D341Med (cell line): ENCODE results near the gene PDE10A.
A peak's percentile ranks its signal among the peaks of the same experiment; 100 is the strongest.

Source experiments
- DNase-seq: peaks from one replicate; pipeline ENCODE4 v3.0.0; 2012; ENCODE audit warnings: low spot score

PDE10A gene

DNA sequence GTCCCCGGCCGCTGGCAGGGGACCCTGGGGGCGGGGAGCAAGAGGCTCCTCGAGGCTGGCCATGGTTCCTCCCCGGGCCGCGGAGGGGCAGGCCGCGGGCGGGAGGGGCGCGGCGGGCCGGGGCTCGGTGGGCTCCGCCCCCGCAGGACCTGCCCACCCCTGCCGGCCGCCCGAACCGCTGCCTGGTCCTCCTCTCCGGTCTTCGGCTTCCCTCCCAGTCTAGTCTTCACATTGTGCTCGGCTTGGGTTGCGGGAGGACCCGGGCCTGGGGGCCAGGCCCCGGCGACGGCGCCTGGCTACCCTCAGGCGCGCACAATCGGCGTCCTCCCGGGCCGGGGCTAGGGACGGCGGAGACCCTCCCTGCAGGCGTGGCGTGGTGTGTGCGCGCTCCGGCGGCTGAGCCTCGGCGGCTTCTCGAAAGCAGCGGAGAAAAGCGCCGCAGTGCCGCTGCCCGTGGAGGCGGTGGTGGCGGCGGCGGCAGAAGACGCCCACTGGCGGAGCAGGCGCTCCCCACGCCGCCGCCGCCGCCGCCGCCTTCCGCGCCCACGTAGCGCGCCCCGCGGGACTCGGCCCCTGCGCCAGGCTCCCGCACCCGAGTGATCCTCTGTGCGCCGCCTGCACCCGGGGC lies at the start of gene PDE10A:
PDE10A (minus strand) TSS at position 493 of the 628 bp plus-strand sequence; CDS start at position 63, 430 bp downstream.
- DNase-seq = peak; percentile 71

DNA sequence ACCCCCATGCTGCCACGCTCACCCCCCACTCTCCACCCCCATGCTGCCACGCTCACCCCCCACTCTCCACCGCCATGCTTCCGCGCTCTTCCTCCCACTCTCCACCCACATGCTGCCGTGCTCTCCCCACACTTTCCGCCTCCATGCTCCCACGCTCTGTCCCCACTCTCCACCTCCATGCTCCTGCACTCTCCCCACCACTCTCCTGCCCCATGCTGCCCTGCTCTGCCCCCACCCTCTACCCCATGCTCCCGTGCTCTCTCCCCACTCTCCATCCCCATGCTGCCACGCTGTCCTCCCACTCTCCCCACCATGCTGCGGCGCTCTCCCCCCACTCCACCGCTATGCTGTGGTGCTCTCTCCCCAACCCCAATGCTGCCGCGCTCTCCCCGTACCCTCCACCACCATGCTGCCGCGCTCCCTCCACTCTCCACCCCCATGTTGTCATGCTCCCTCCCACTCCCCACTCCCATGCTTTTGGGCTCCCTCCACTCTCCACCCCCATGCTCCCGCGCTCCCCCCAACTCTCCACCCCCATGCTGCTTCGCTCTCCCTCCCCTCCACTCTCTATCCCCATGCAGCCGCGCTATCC lies 46.0 kb upstream of the PDE10A start:
- DNase-seq = no peak

DNA sequence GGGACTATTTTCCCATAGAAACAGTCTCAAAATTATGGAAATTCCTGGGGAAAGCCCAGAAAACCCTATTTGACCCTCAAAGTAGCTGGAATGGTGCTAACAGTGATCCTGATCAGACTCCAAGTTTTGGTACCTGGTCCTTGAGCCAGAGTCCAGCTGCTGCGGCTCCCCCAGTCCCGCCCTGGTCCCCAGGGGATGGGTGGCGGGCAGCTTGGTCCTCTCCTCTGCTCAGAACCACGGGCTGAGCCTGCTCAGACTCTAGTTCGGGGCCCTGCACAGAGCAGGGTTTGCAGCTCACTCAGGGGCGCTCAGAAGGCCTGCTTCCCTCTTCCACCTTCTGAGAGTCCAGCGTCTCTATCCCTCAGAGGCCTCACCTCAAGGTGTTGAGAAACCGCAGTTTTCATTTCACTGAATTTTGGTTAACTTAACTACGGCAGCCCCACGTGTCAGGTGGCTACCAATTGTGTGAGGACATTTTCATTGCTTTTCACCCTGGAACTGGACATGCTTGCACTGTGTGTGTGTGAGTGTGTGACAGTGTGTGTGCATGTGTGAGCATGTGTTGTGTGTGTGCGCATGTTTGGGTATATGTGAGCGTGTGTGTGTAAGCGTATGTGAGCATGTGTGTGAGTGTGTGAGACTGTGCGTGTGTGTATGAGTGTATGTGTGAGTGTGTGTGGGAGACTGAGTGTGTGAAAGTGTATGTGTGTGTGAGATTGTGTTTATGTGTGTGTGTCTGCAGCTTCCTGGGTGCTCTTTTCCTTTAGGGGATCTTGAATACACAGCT lies 44.2 kb upstream of the PDE10A start:
- DNase-seq = no peak

DNA sequence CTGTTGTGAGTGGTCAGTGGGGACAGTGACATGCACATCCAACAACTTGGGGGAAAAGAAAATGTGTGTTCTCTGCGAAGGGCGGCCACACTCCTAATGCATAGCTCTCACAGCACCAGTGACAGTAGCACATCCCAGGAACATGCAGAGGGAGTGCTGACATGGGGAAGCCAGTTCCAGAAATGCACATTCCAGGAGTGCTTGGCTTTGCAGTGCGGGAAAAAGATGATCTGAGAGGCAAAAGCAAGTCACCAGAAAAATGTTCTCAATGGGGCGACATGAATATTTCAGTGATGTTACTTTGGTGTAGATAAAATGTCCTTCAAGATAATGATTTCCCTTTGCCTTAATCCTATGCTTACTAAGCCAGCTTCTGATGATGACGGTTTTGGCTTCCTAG lies 42.9 kb upstream of the PDE10A start:
- DNase-seq = no peak

GRCh38 chr6:165704045-165704748 lies 41.2 kb upstream of the PDE10A start:
- DNase-seq = no peak

GRCh38 chr6:165702669-165703068 lies 39.6 kb upstream of the PDE10A start:
- no peak for DNase-seq

DNA sequence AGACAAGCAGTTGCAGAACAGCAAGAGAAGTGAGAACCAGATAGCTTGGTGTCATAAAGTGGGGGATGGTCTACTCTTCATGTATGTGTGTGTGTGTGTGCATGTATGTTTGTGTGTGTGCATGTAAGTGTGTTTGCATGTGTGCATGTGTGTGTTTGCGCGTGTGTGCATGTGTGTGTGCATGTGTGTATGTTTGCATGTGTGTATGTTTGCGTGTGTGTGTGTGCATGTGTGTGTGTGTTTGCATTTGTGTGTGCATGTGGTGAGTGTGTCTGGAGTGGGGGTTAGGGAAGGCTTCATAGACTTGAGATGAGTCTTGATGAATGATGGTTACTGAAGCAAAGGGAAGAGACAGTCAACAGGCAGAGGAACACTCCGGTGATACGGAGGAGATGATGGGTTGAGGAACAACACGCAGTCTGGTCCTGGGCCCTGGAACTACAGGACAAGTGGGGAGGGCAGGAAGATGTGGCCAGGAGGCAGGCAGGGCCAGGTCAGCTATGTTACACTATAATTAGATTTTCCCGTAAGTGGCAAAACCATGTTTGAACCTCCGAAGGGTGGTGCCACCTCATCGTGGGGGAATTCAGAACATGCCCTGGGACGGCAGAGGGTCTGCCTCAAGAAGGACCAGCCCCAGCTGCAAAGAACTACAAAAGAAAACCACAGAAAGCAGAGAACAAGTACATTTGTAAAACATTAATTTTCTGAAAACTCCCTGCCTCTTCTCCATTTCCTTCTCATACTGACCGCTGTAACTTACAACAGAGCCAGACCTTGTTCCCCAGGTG lies 38.7 kb upstream of the PDE10A start:
- DNase-seq = no peak

GRCh38 chr6:165701005-165701404 lies 38.0 kb upstream of the PDE10A start:
- DNase-seq = no peak

- DNase-seq = no peak
Observed at GRCh38 chr6:165698868-165699267, 35.8 kb upstream of the PDE10A start.

DNA sequence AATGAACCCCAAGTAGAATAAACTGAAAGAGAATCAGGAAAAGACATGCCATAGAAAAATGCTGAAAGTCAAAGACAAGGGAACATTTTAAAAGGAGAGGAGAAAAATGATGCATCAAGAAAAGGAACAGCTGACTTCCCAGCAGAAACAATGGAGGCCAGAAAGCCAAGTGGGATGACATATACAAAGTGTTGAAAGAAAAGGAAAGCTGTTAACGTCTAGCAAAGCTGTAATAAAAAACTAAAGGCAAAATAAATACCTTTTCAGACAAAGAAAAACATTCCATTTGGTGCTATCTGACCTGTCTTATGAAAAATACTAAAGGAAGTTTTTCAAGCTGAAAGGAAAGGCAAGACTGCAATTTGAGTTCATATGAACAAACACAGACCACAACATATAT lies 34.1 kb upstream of the PDE10A start:
- DNase-seq = no peak

DNA sequence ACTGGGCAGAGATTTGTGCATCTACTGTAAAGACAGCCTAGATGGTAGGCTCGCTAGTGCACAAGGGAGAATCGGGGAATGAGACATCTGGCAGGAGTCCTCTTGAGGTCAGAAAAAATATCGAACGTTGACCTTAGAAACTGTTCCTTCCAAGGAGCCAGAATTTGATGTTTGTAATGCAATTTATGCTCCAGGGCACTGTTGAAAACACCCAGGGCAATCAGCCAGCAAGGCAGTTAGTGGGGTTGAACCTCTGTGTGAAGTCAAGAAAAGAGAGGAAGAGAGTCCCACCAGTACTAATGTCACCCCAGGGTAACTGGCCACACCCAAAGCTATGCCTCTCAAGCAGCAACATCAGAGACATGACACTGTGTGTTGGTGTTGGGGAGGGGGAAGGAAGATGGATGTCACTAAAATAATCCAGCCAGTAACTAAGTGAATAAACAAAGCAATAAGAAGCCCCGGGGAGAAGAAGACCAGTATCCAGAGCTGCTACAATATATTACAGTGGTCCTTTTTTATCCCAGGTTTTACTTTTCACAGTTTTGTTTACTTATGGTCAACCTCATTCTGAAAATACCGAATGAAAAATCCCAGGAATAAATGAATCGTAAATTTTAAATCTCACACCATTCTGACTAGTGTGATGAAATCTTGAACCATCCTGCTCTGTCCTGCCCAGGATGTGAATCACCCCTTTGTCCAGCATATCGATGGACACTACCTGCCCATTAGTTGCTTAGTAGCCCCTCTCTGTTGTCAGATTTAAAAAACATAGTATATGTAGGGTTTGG lies 32.9 kb upstream of the PDE10A start:
- no peak for DNase-seq

- no peak for DNase-seq
Observed at GRCh38 chr6:165694296-165694695, 31.3 kb upstream of the PDE10A start.

DNA sequence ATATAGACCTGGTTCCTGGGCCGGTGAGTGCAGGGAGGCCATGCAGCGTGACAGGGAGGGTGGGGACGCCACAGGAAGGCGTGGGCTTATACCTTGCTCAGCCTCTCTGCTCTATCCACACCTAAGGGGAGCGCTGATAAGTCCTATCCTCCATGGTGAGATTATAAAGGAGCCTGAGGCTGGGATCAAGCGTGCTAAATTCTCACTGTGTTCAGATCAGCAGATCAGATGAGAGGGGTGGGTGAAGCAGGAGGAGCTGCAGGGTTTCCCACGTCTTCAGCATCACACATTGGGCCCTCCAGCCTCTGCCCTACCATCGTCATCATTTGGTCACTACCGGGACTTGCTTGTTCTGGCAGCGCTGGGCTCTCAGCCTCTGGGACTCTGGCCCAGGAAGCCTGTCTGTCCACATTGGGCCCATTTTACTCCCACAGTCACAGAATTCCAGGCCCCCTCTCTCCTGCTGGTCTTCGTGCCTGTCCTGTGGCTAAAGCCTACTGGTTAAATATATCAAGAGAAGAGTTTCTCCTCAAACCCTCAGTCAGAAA lies 29.1 kb upstream of the PDE10A start:
- DNase-seq = no peak

DNA sequence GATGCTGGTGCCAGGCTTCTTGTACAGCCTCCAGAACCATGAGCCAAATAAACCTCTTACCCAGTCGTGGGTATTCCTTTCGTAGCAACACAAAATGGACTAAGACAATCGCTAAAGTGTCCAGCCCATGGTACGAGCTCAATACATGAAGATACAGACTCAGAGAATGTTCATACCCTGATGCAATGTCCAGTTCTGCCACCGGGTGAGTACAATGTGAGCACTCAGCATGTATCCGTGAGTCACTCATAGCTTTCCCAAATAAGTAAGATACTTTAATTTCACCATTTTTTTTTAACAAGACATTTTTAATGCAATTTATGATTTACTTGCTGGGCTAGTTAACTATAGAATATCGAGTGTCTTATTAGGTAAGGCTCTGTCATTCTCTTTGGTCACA lies 26.7 kb upstream of the PDE10A start:
- no peak for DNase-seq

GRCh38 chr6:165686596-165687365 lies 23.7 kb upstream of the PDE10A start:
- no peak for DNase-seq

DNA sequence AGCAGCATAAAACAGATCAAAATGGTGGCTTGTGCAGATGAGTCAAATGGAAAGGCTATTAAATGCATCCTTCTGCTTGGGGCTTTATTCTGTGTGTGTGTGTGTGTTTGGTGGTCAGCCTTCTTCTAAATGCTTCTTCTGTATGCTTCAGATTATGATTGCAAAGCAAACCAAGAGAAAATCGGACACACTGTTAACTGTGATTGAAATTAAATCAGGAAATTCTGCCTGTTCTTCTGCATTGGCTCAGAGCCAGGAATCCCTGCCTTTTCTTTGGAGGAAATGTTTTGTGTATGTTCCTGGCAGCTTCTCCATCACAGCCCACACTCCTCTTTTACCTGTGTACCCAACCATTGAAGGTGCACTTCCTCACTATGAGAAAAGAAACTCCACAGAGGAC lies 22.3 kb upstream of the PDE10A start:
- DNase-seq = no peak

DNA sequence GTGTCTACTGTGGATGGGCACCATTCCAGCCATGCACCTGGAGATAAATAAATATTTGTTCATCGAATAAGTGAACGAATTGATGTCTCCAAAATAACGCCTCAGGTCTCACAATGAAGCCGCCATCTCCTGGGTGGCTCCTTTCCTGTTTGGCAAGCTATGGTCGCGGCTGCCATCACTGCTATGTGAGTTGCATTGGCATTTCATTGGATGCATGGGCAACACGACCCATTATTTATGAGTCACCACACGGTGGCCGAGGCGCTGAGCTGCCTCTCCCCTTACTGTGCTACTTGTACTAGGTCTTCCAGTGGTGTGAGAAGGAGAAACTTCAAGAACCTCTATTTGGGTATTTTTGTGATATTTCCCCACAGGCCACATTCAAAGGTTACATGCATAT lies 21.3 kb upstream of the PDE10A start:
- no peak for DNase-seq

DNA sequence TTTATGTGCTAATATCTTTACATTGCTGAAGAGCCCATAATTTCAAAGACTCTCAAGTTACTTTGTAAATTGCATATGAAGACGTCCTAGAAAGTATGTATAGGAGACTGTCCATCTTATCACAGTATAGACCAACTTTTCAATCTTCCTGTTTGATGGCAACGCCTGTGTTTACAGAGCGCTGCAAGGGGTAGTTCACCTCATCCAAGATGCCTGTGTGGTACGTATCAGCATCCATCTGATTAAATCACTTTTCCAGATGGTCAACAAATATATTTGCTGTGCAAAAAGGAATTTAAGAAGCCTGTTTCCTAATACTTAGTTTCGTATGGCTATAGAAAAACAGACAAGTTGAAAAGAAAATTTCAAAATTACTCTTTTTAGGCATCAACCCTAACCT lies 17.9 kb upstream of the PDE10A start:
- DNase-seq = no peak

DNA sequence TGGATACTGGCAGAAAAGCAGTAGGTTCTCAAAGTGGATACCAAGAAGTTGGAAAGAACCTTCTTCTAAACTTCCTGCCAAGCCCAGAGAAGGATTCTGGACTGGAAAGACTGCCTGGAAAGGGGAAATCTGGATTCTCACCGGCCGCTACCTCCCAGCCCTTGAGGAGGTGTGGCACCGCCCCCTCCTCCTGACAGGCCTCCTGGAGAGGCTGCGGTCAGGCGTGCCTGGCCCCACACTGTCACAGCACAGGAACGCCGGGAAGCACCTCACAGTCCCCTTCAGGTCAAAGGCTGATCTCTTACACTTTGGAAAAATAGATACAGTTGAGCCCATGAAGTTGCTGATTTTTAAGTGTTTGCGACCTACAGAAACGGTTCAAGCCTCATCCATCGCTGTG lies 16.3 kb upstream of the PDE10A start:
- DNase-seq = no peak

- DNase-seq = no peak
Observed at GRCh38 chr6:165678904-165679303, 15.9 kb upstream of the PDE10A start.
